OCI-LY7 (cell line): Measurements from ENCODE around the gene NUFIP2. TPM values are rescaled to one million over a fixed set of nuclear protein-coding genes. Genes with fewer than 3 reads are reported as not detected.

Experiments used
- BruUV-seq: library from RNA; stranded (reverse); fragments of 400-500 nt; replicated peaks from 2 replicates; lab custom pipeline; 2021; lab: Mats Ljungman, UMichigan
- CTCF ChIA-PET: fragments of 300-600 bp; sonication (Branson Sonifier 250); formaldehyde crosslinking; loops from one replicate; lab custom pipeline; 2022; ENCODE audit warnings: antibody characterized with exemption; ENCODE audit not compliant: unreplicated experiment; lab: Charles Lee
- POLR2A ChIA-PET: fragments of 300-600 bp; sonication (Branson Sonifier 250); formaldehyde crosslinking; loops from one replicate; lab custom pipeline; 2022; ENCODE audit warnings: antibody characterized with exemption; lab: Charles Lee
- DNase-seq: peaks from one replicate; pipeline ENCODE4 v3.0.0-alpha.2; 2015; ENCODE audit warnings: low spot score
- H2AFZ ChIP-seq: fragments of 200-600 bp; sonication (generic), shearing (Covaris generic); 2 replicates; pipeline ENCODE4 v1.6.1; 2014; ENCODE audit warnings: mild to moderate bottlenecking, antibody characterized with exemption, low read length, moderate library complexity
- H3K27ac ChIP-seq: fragments of 200-600 bp; sonication (generic); 2 replicates; pipeline ENCODE4 v1.5.1; 2014; ENCODE audit warnings: mixed run types, low read depth, mild to moderate bottlenecking, moderate library complexity, low read length, inconsistent platforms; ENCODE audit not compliant: poor library complexity, severe bottlenecking
- H3K36me3 ChIP-seq: fragments of 200-600 bp; sonication (generic); 2 replicates; pipeline ENCODE4 v1.6.1; 2014; ENCODE audit warnings: mild to moderate bottlenecking, antibody characterized with exemption, low read length, moderate library complexity, mixed read lengths; ENCODE audit not compliant: insufficient read depth
- H3K4me1 ChIP-seq: fragments of 200-600 bp; sonication (generic); 2 replicates; pipeline ENCODE4 v1.5.1; 2014; ENCODE audit warnings: mild to moderate bottlenecking, low read length; ENCODE audit not compliant: insufficient read depth, poor library complexity, severe bottlenecking
- H3K4me2 ChIP-seq: fragments of 200-600 bp; sonication (generic); 2 replicates; pipeline ENCODE4 v1.6.1; 2014; ENCODE audit warnings: mild to moderate bottlenecking, low read length
- H3K4me3 ChIP-seq: fragments of 200-600 bp; sonication (generic); 2 replicates; pipeline ENCODE4 v1.5.1; 2014; ENCODE audit warnings: mild to moderate bottlenecking, low read depth, low read length; ENCODE audit not compliant: poor library complexity, severe bottlenecking
- H3K79me2 ChIP-seq: fragments of 200-600 bp; sonication (generic); 2 replicates; pipeline ENCODE4 v1.6.1; 2016; ENCODE audit warnings: low read depth, mild to moderate bottlenecking, low read length, moderate library complexity, mixed read lengths; ENCODE audit not compliant: insufficient read depth
- H3K9me2 ChIP-seq: fragments of 200-600 bp; sonication (generic); 2 replicates; pipeline ENCODE4 v1.6.1; 2016; ENCODE audit warnings: mild to moderate bottlenecking, low read length, mixed read lengths; ENCODE audit not compliant: insufficient read depth
- H3K9me3 ChIP-seq: fragments of 200-600 bp; sonication (generic); 2 replicates; pipeline ENCODE4 v1.6.1; 2014; ENCODE audit warnings: mild to moderate bottlenecking, mixed run types, low read length, mixed read lengths
- H4K20me1 ChIP-seq: fragments of 200-600 bp; sonication (generic); 2 replicates; pipeline ENCODE4 v1.6.1; 2014; ENCODE audit warnings: mild to moderate bottlenecking, antibody characterized with exemption, low read length, moderate library complexity, mixed read lengths; ENCODE audit not compliant: insufficient read depth
- CTCF ChIP-seq: fragments of 200-600 bp; sonication (generic); conservative IDR thresholded peaks from 2 replicates; pipeline ENCODE4 v1.5.1; 2014; ENCODE audit warnings: mild to moderate bottlenecking, antibody characterized with exemption, low read length, moderate library complexity, mixed read lengths
- EZH2phosphoT487 ChIP-seq: fragments of 200-600 bp; sonication (generic); IDR thresholded peaks from 2 replicates; pipeline ENCODE4 v1.6.1; 2018; ENCODE audit warnings: low read depth, borderline replicate concordance, mild to moderate bottlenecking, mixed run types, antibody characterized with exemption, low read length, moderate library complexity, mixed read lengths
- intact Hi-C: fragments of 100-400 bp; cut with micrococcal nuclease; formaldehyde crosslinking; loops from one replicate; pipeline ENCODE4 v1.10.0; 2022; ENCODE audit not compliant: unreplicated experiment
- total RNA-seq, 2 experiments: library from RNA; depleted of rRNA in 1 of 2; stranded (reverse); fragments of >200 nt in 1 of 2; shearing (Covaris generic) in 1 of 2; gene quantifications; 2 replicates each; pipeline ENCODE4 v1.2.3, GENCODE V29; 2014 to 2022

NUFIP2 gene
- total RNA-seq, 2 experiments from 2014 or later: 37.1 to 71.4 TPM

GRCh38 chr17:29242790-29243189 lies 51.2 kb downstream of the NUFIP2 start:
- TF ChIP-seq CTCF (no peak), EZH2phosphoT487 (no peak)
- Histone ChIP-seq H3K27ac (no peak overlapping the region), H2AFZ (no peak overlapping the region), H3K79me2 (no peaks in the 10 kb centered on the region), H3K4me1 (peaks cover 6% of the 10 kb centered on the region), H3K9me3 (no peaks in the 10 kb centered on the region), H3K9me2 (no peaks in the 10 kb centered on the region), H3K4me2 (no peak overlapping the region), H3K4me3 (no peak overlapping the region), H4K20me1 (no peaks in the 10 kb centered on the region), H3K36me3 (no peaks in the 10 kb centered on the region)
- ChIA-PET POLR2A (interaction anchor here (0.7 kb wide), 1 partner anchor 99 kb away, joined by 3 read pairs; no protein-coding TSS in a partner anchor), CTCF (interaction anchor here (0.8 kb wide), 1 partner anchor 119 kb away, joined by 4 read pairs; no protein-coding TSS in a partner anchor)
- intact Hi-C loops: no loop called here
- no TSS peak for BruUV-seq
- DNase-seq: no peak

GRCh38 chr17:29242051-29242450 lies 51.9 kb downstream of the NUFIP2 start:
- intact Hi-C loops: no loop called here
- Histone ChIP-seq H3K36me3 (no peaks in the 10 kb centered on the region), H2AFZ (no peak overlapping the region), H3K79me2 (no peaks in the 10 kb centered on the region), H3K9me3 (no peaks in the 10 kb centered on the region), H3K4me3 (no peak overlapping the region), H3K9me2 (no peaks in the 10 kb centered on the region), H3K4me2 (no peak overlapping the region), H3K4me1 (peaks cover 4% of the 10 kb centered on the region), H3K27ac (no peak overlapping the region), H4K20me1 (no peaks in the 10 kb centered on the region)
- ChIA-PET CTCF (interaction anchor here (1.2 kb wide), 1 partner anchor 97 kb away, joined by 3 read pairs; no protein-coding TSS in a partner anchor), POLR2A (no interaction called here)
- no peak for TF ChIP-seq CTCF
- no TSS peak for BruUV-seq
- no peak for DNase-seq

- Histone ChIP-seq H3K79me2 (no peaks in the 10 kb centered on the region), H3K4me2 (no peak overlapping the region), H3K9me2 (no peaks in the 10 kb centered on the region), H4K20me1 (no peaks in the 10 kb centered on the region), H2AFZ (no peak overlapping the region), H3K4me1 (no peaks in the 10 kb centered on the region), H3K9me3 (no peaks in the 10 kb centered on the region), H3K27ac (no peak overlapping the region), H3K36me3 (no peaks in the 10 kb centered on the region), H3K4me3 (no peak overlapping the region)
- peak; percentile 73 for TF ChIP-seq CTCF
- TF ChIP-seq EZH2phosphoT487: no peak
- peak; percentile 34 for DNase-seq
- no TSS peak for BruUV-seq
- CTCF ChIA-PET: interaction anchor here (0.6 to 1.2 kb wide), 3 partner anchors 83 to 96 kb away, joined by 3 read pairs; no protein-coding TSS in a partner anchor
- POLR2A ChIA-PET: no interaction called here
- intact Hi-C loops: no loop called here
Observed at GRCh38 chr17:29240968-29241963, 52.7 kb downstream of the NUFIP2 start.
